ENCODE measurements around the gene CNTRL. TPM values are rescaled to one million over a fixed set of nuclear protein-coding genes. Genes with fewer than 3 reads are reported as not detected.
"Not testable (repeated sequence)": the region's sequence is repeated elsewhere in the genome, so short reads cannot be mapped to it uniquely, and the experiment has no call there.

Gene CNTRL
- polyA plus RNA-seq, 1 experiment = 8.3 TPM

- POLR2A ChIA-PET = no interaction called here
- Histone ChIP-seq H3K4me3 (ENCODE audit: low read depth, low read length) (no peak overlapping the region), H3K27me3 (ENCODE audit: control insufficient read depth, insufficient read depth, low read length) (no peaks in the 10 kb centered on the region), H3K9me3 (ENCODE audit: control insufficient read depth, insufficient read depth, low read length) (no peaks in the 10 kb centered on the region), H3K27ac (ENCODE audit: low read depth, low read length) (no peak overlapping the region)
- CTCF ChIA-PET = no interaction called here
- no peak for TF ChIP-seq CTCF (IDR thresholded peaks at IDR 0.05; ENCODE audit: low read depth, low read length)
- no peak for DNase-seq (ENCODE audit: low read depth, low spot score)
Measured at GRCh38 chr9:121178676-121179372, 104.1 kb downstream of the CNTRL start.

- H3K4me3 ChIP-seq (ENCODE audit: low read depth, low read length); H3K27me3 ChIP-seq (ENCODE audit: control insufficient read depth, insufficient read depth, low read length); H3K27ac ChIP-seq (ENCODE audit: low read depth, low read length); CTCF ChIA-PET; POLR2A ChIA-PET; DNase-seq (ENCODE audit: low read depth, low spot score); H3K9me3 ChIP-seq (ENCODE audit: control insufficient read depth, insufficient read depth, low read length): not testable (repeated sequence)
Measured at GRCh38 chr9:121179373-121179721, 104.6 kb downstream of the CNTRL start.

- no peak for TF ChIP-seq CTCF (IDR thresholded peaks at IDR 0.05; ENCODE audit: low read depth, low read length)
- Histone ChIP-seq H3K27ac (ENCODE audit: low read depth, low read length) (no peak overlapping the region), H3K4me3 (ENCODE audit: low read depth, low read length) (no peak overlapping the region), H3K27me3 (ENCODE audit: control insufficient read depth, insufficient read depth, low read length) (no peaks in the 10 kb centered on the region), H3K9me3 (ENCODE audit: control insufficient read depth, insufficient read depth, low read length) (no peaks in the 10 kb centered on the region)
- ChIA-PET CTCF (interaction anchor here (0.8 to 1.1 kb wide), 2 partner anchors 11 to 59 kb away, joined by 3 read pairs; no protein-coding TSS in a partner anchor), POLR2A (no interaction called here)
- no peak for DNase-seq (ENCODE audit: low read depth, low spot score)
Measured at GRCh38 chr9:121179930-121180681, 105.4 kb downstream of the CNTRL start.

GRCh38 chr9:121182101-121182836, 107.5 kb downstream of the CNTRL start:
- Histone ChIP-seq H3K27ac (ENCODE audit: low read depth, low read length) (no peak overlapping the region), H3K4me3 (ENCODE audit: low read depth, low read length) (no peak overlapping the region), H3K27me3 (ENCODE audit: control insufficient read depth, insufficient read depth, low read length) (no peaks in the 10 kb centered on the region), H3K9me3 (ENCODE audit: control insufficient read depth, insufficient read depth, low read length) (no peaks in the 10 kb centered on the region)
- CTCF ChIA-PET = no interaction called here
- no peak for TF ChIP-seq CTCF (IDR thresholded peaks at IDR 0.05; ENCODE audit: low read depth, low read length)
- DNase-seq (ENCODE audit: low read depth, low spot score) = no peak
- POLR2A ChIA-PET = no interaction called here

- no peaks in the 10 kb centered on the region for H3K27me3 ChIP-seq (ENCODE audit: control insufficient read depth, insufficient read depth, low read length)
- TF ChIP-seq CTCF (IDR thresholded peaks at IDR 0.05; ENCODE audit: low read depth, low read length) = no peak
- no peak overlapping the region for H3K27ac ChIP-seq (ENCODE audit: low read depth, low read length)
- no peaks in the 10 kb centered on the region for H3K9me3 ChIP-seq (ENCODE audit: control insufficient read depth, insufficient read depth, low read length)
- POLR2A ChIA-PET = no interaction called here
- no peak overlapping the region for H3K4me3 ChIP-seq (ENCODE audit: low read depth, low read length)
- DNase-seq (ENCODE audit: low read depth, low spot score) = no peak
- CTCF ChIA-PET = no interaction called here
Measured at GRCh38 chr9:121182989-121183388, 108.2 kb downstream of the CNTRL start.
